HG02938 (cell line): ENCODE measurements around the gene CYB5R3.

ENCODE experiments used
- ATAC-seq: cut with Tn5 transposase; IDR thresholded peaks from one replicate; pipeline ENCODE4 v1.9.1; 2021; ENCODE audit warnings: mild to moderate bottlenecking, moderate library complexity; ENCODE audit not compliant: unreplicated experiment

The CYB5R3 gene

DNA sequence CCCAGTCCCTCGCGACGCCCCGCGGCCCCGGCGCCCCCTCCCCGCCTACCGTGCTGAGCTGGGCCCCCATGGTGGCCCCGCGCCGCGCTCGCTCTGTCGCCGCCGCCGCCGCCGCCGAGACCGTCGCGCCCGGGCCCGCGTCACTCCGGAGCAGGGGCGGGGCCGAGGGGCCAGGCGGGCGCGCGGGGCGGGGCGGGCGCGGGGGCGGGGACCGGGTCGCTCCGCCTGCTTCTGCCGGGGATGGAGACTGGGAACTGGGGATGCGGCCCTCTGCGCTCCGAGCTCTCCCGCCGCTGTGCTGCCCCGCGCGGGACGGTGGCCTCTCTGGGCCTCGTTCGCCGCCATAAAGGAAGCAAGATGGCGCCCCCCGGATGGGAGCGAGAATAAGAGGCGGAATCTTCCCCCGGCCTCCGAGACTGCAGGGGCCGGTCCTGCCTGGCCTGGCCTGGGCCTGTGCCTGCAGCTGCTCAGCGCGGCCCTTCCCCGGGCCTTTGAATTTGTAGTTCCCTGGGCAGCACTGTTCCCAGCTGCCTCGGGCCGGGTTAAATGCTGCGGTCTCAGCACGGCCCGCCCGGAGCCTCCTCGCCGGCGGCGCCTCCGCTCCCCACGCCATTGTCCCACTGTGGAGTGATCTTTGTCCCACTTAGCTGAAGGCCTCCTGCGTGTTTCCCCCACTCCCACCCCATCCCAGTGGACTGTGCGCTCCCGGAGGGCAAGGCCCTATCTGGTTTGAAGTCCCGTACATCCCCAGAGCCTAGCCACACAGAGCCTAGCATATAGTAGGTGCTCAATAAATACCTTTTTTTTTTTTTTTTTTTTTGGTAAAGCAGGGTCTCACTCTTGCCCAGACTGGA, at the start of gene CYB5R3:
CYB5R3 (minus strand) TSS at position 147 of the 854 bp plus-strand sequence; CDS start at position 70, 77 bp downstream.
- ATAC-seq: no peak

DNA sequence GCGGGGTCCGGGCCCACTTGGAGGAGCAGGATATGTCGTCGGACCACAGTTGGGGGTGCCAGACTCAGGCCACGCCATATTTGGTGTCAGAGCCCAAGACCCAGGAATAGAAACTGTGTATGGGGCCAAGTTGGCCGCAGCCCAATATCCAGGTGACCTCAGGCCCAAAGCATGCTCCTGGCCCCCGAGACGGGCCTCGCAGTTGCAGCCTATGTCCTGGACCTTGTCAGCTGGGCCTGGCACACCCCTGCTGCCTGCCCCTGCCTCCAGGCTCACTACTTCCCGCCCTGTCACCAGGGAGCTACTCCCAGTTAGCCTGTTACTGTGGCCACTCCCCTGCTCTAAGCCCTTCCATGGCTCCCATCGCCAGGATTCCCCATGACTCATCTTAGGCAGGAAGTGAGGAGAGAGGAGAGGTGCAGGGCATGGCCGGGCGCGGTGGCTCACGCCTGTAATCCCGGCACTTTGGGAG, 48.4 kb upstream of the CYB5R3 start:
- ATAC-seq: no peak

GRCh38 chr22:42696331-42696967, 47.3 kb upstream of the CYB5R3 start:
- ATAC-seq: no peak

GRCh38 chr22:42695294-42695693, 46.1 kb upstream of the CYB5R3 start:
- no peak for ATAC-seq

- no peak for ATAC-seq
Observed at GRCh38 chr22:42693763-42694683, 44.8 kb upstream of the CYB5R3 start.

GRCh38 chr22:42693055-42693762, 44.0 kb upstream of the CYB5R3 start:
- ATAC-seq: no peak

DNA sequence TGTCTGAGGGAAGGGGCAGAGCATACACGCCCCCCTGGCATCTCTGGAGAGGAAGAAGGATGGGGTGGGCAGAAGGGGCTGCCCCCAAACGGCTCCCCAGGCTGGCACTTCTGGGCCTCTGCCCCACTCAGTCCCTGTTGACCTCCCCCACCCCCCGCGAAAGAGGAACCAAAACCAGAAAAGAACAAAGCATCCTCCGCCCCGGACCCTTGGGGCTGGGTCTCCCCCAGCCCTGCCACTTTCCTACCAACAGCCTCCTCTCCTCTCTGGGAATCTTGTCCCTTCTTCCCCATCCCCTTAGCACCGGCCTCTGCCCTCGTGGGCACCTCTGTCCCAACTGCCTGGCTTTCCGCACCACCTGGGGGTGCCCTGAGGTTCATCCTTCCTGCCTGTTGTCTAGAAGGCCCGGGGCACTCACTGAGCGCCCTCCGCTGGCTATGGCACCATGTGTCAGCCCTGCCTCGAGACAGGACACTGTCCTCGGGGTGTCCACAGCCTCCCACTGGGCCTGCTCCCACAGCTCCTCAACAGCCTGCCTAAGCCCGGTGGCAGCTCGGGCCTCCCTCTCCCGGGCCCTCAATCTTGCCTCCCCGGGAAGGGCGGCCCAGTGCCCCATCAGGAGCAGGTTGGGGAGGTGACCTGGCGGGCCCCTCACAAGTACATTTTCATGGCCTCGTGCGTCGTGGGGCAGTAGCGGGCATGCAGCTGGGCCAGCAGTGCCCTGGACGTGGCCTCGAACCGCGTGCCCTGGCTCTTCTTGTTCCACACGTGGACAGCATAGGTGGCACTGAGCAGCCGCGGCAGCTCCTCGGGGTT, 43.3 kb upstream of the CYB5R3 start:
- ATAC-seq: no peak

DNA sequence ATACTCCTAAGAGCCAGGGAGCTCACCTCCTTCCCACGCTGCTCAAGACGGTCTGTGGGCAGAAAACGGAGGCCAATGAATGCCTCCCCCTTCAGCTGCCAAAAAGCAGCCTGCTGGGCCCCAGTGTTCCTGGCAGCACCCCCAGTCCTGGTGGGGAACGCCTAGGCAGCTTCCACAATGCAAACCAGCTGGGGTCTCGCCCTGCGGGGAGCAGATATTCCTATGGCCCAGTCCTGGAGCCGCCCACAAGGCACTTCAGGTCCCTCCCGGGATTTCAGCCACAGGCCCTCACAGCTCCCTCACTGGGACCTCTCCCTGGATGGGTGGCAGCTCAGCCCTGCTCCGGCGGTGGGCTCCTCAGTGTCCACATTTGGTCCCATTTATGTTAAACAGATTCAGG, 42.2 kb upstream of the CYB5R3 start:
- ATAC-seq: no peak

GRCh38 chr22:42688241-42689211, 39.3 kb upstream of the CYB5R3 start:
- no peak for ATAC-seq

DNA sequence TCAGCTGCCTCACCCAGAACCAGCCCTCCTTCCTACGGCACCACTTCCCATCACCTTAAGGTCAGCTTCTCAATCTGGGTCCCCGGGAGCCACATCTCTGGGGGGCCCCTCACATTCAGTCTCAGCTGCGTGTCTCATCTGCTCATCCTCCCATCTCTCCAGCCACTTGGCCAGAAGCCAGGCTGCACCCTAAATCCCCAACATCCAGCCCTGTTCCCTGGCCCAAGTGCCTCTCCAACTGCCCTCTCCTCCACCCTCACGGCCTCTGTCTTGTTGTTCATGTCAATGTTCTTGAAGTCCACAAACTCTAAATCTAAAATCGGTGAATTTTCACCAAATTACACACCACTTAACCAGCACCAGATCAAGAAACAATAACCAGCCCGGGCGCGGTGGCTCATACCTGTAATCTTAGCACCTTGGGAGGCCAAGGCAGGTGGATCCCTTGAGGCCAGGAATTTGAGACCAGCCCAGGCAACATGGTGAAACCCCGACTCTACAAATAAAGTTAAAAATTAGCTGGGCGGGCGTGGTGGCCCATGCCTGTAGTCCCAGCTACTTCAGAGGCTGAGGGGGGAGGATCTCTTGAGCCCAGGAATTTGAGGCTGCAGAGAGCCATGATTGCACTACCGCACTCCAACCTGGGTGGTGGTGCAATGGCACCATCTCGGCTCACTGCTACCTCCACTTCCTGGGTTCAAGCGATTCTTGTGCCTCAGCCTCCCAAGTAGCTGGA, 37.7 kb upstream of the CYB5R3 start:
- no peak for ATAC-seq

DNA sequence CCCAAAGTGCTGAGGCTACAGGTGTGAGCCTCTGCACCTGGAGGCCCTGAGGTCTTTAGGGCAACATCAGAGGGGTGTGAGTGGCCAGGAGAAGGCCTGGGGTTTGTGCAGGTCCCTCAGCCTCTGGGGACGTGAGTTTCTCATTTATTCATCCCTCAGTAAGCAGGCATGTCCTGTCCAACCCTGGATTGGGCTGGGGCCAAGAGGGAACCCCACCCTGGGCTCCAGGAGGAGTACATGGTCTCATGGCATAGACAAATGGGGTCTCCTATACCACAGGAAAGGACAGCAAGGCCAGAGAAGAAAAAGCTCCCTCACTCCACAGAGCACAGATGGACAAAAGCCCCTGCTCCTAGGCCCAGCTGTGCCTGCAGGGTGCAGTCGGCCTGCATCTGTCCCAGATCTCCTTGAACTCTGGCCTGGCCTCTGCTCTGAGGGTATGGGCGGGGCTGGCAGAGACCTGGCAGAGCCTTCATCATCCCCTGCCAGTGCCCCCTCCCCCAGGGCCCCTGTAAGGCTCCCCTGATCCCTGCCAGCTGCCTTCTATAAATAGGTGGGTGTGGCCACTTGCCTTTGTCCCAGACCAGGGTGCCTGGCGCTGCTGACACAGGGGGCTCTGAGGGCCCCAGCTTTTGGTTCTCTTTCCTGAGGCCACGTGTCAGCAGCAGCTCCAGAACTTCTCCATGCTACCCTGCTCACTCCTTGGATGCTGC, 36.9 kb upstream of the CYB5R3 start:
- no peak for ATAC-seq

DNA sequence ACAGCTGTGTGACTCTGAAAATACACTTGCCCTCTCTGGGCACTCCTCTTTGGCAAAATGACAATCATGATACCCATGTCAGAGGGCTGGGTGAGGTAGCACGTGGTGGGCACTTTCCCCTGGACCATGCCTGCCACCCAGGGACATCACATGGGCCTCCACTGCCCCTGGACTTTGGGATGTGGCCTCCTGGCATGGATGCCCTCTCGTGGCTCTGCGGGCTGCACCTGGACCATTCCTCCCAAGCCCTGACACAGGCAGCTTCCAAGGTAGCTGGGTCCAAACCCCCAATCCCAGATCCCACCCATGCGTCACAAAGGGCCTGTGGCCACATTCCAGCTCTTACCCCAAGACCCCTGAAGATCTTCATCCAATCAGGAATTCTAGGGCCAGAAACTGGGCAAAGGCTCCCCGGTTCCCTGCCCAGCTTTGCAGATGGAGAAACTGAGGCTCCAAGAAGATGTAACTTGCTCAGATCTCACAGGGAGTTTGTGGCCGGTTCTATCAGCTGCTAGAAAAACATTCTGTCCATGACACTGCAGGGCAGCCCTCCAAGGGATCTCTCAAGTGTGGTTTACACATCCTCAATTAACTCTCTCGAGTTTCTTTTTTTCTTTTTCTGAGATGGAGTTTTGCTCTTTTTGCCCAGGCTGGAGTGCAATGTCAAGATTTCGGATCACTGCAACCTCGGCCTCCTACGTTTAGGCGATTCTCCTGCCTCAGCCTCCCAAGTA, 35.4 kb upstream of the CYB5R3 start:
- ATAC-seq: no peak

DNA sequence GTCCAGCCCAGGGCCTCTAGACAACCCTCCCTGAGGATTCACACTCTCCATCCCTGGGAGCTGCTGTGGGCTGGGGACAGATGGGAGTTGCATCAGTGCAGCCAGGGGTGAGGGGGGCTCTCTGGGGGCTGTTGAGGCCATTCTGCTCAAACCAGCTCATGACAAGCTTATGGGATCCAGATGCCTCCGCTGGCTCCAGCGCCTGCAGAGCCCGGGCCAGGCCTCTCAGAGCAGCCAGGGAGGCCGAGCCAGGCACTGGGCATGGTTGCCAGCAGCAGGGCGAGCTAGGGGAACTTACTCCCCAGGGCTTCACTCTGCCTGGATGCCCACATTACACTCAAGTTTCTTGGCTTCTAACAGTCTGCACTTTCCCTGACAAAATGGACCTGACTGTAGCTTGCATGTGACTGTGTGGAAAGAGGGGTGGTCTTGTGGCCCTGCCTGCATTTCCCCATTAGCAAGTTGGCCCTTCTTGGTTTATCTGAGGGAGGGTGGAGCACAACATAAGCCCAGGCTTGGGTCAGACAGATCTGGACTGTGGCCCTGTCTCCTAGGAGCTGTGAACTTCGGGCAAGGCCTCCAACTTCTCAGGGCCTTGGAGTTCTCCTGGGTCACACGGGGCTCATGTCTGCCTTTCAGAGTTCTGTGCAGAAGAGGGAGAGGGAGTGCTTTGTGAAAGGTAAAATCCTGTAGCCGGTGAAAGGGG, 34.5 kb upstream of the CYB5R3 start:
- no peak for ATAC-seq

DNA sequence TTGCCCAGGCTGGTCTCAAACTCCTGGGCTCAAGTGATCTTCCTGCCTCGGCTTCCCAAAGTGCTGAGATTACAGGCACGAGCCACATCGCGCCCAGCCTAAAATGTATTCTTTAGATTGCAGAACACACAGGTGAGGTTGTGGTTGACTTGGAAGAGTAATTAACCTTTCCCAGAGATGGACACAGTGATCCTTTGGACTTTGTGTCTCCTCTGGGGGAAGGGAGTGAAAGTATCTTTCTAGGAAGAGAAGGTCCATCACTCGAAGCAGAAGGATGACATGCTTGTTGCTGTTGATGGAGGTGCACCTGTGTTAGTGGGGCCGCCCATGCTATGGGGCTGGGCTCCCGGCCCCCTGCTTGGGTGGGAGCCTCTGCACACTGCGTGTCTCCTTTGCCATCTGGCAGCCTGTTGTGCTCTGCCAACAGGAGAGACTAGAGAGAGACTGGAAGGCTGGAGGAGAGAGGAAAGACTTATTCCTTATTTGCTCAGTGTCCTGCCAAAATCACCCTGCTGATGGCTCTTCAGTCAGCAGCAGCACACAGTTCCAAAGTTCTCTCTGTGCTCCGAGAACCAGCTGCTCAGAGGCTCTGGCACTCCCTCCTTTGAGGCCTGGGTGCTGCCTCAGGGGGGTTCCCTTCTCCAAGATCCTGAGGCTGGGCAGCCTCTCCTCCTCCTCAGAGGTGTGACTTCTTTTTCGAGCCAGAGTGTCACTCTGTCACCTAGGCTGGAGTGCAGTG, 33.1 kb upstream of the CYB5R3 start:
- no peak for ATAC-seq

- ATAC-seq: no peak
Observed at GRCh38 chr22:42680648-42681047, 31.5 kb upstream of the CYB5R3 start.
